GM18868 (cell line): ENCODE measurements around the gene TCAIM.
A peak's percentile ranks its signal among the peaks of the same experiment; 100 is the strongest.

Experiments used
- ATAC-seq: cut with Tn5 transposase; IDR thresholded peaks from one replicate; pipeline ENCODE4 v1.9.1; 2021; ENCODE audit warnings: mild to moderate bottlenecking, moderate library complexity; ENCODE audit not compliant: unreplicated experiment

Gene TCAIM, protein sequence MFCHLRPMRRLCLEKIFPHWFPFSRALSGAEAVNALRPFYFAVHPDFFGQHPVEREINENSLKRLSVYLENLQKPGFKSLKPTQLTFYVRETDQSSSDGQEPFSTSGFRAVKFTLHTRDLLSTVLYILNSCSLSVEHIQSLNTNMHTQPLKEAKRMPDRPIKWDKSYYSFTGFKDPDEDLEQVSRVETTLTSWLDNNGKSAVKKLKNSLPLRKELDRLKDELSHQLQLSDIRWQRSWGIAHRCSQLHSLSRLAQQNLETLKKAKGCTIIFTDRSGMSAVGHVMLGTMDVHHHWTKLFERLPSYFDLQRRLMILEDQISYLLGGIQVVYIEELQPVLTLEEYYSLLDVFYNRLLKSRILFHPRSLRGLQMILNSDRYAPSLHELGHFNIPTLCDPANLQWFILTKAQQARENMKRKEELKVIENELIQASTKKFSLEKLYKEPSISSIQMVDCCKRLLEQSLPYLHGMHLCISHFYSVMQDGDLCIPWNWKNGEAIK

DNA sequence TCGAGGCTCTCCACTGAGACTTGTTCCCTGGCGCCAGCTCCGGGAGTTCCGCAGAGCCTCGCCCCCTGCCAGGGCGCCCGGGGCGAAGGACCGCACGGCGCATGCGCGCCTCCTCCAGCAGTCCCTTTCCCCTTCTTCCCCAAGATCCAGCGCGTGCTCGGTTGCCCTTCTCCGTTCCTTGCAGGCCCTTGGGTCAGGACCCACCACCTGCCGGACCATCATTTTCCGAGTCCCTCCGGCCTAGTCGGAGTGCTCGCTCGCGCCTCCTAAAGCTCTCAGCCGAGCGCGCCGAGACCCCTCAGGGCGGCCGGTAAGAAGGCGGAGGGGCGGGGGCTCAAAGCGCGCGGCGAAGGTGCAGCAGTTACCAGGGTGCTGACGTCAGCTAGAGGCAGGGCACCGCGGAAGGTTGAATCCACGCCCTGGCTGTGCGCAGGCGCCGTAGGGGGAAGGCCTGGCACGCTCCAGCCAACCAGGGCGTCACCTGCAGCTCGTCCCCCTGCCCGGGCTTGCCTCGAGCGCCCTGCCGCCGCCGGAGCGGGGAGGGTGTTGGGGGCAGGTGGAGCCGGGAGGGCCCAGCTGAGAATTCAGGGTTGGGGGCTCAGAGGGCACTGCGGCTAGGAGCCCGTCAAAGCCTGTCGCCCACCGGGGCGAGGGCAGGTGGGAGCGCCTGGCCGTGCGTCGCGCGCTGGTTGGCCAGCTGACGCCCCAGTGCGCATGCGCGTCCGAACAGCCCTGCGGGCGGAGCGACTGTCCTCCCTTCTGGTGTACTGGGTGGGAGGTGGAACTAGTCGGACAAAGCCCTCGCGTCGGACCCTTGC is at the start of gene TCAIM:
TCAIM (plus strand) TSS at position 757 of the 818 bp plus-strand sequence. CDS start 16,017 bp downstream, outside the sequence.
- peak; percentile 91 for ATAC-seq

DNA sequence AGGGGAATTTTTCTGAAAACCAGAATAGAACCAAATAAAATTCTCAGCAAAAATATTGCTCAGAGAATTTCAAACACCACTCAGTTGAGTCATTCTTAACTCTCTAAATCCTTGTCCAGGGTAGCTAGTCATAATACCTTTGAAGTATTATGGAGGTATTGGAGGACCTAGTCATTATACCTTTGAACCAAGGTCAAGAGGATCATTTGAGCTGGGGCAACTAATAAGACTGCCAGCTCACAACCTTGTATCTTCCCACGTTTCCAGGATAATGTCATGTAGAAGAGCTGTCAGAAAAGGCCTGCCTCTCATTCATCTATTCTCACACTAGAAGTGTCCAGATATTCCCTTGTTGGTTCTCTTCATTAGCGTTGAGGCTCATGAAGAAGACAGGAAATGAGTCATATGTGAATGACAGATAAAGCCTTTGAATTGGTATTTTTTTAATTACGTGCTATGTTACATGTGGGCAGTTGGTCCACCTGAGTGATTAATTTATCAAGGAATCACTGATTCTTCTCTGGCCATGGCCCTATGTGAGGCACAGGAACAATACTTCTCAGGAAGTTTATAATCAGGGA is 48.6 kb upstream of the TCAIM start:
- no peak for ATAC-seq

DNA sequence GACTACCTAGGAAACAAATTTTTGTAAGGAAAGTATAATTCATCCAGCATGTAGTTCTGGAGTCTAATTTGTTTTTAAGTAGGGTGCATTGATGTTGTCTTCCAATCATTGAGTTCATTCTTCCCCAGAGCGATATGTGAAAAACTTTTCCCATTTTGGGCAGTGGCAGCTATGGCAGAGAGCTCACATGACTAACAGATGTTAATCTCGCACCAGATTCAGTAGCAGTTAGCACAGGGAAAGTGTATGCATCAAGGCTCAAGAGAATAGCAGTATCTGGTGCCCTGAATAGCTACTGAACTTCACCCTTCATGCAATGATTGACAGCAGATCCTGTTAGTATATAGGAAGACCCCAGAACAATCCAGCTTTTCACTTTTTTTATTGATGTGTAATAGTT is 46.3 kb upstream of the TCAIM start:
- ATAC-seq: no peak

DNA sequence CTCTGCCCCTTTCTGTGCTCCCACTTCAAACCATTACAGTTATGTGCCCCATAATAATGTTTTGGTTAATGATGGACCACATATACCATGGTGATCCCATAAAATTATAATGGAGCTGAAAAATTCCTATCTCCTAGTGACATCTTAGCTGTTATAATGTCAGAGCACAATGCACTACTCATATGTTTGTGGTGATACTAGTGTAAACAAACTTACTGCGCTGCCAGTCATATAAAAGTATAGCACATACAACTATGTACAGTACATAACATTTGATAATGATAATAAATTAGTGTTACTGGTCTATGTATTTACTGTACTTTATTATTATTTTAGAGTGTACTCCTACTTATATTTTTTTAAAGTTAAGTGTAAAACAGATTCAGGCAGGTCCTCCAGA is 45.6 kb upstream of the TCAIM start:
- ATAC-seq: no peak

DNA sequence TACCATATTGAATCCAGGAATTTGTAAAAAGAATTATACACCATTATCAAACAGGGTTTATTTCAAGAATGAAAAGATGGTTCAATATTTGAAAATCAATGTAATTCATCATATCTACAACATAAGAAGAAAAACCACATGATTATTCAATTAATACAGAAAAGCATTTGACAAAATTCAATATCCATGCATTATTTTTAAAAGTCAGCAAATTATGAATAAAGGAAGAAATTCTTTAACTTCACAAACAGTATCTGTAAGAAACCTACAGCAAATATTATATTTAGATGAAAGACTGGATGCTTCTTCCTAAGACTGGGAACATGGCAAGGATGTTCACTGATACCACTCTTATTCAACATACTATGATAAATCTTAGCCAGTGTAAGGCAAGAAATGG is 41.3 kb upstream of the TCAIM start:
- no peak for ATAC-seq

DNA sequence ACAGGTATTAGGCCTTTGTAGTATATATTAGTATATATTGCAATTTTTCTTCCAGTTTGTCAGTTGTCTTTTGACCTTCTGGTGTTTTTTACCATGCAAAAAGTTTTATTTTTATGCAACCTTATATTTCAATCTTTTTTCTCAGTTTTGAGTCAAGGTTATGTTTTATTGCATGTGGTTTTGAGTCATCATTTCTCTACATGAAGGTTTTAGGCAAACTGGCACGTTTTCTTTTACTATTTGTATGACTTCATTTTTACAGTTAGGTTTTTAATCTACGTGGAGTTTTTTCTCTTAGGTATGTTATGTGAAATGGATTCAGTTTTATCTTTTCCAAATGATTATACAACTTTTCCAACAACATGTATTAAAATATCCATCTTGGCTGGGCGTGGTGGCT is 36.8 kb upstream of the TCAIM start:
- no peak for ATAC-seq

DNA sequence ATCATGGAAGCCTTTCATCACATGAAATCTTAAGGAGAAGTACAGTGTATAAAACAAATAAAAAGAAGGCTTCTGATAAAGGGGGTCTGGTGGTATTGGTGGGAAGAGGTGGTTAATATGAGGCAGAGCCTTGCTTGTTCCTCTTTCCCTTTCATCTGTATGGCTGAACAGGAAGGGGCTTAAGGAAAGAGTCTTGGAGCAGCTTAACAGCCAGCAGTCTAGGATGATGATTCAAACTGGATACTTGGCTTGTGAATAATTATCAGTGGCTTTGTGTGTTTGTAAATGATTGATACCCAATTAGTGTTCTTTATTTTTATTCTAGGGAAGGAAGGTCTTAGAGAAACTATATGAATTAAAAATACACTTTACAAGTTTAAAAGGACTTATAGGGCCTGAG is 29.1 kb upstream of the TCAIM start:
- no peak for ATAC-seq

DNA sequence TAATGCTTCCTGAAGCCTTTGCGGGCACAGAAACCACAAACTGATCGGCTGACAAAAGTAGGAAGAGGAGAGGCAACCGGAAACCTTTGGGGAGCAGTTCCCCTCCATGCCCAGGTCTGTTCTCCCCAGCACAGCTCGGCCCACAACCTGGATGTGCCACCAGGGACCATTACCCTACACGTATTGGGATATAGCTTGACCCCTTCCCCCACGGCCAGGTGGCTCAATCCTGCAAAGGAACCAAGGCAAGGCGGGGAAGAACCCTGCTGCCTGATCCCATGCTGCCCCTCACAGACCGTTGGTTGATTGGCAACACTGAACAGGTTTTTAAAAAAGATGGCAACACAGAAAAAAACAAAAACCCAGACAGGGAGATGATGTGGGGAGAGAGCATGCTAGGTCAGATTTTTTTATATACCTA is 19.7 kb upstream of the TCAIM start:
- ATAC-seq: no peak

DNA sequence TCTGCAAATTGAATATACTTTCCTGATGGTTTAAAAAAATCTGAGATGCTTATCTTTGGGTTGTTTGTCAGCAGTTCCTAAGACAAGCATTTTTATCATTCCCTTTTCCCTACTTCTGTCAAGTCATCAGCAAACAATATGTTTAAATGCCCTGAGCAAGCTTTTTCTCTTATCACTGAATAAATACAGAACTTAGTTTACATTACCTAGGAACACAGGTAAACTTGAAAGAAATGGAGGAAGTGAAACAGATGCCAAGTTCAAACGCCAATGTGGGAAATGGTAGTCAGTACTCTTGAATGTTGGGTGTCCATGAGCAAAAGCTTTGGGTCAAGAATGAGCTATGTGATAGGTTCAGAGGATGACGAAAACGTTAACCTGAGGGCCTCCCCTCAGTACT is 17.2 kb upstream of the TCAIM start:
- ATAC-seq: no peak

DNA sequence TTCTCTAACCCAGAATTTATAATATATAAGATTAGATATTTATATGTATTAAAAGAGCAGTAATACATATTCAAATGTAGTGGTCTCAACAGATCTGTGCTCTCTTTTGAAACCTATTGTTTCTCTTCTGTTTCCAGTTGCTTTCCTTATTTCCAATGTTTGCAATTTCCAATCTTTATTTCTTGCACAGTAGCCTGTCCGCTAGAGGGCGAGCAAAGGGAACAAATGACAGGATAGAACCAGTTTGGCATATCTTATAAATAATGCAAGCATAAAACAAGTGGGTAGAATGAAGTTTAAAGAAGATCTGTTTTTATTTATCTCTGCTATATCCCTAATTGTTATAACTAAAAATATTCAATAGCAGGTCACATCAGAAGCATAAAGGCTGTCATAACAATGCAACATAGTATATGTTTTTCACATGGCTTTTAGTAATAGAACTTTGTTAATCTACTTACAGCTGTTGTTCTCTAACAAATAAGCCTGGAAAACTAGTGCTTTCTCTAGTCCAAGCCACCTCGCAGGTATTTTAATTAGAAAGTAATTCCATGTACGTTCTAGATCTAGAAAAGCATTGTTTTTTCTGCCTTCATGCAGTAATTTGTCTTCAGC is 15.1 kb upstream of the TCAIM start:
- no peak for ATAC-seq

DNA sequence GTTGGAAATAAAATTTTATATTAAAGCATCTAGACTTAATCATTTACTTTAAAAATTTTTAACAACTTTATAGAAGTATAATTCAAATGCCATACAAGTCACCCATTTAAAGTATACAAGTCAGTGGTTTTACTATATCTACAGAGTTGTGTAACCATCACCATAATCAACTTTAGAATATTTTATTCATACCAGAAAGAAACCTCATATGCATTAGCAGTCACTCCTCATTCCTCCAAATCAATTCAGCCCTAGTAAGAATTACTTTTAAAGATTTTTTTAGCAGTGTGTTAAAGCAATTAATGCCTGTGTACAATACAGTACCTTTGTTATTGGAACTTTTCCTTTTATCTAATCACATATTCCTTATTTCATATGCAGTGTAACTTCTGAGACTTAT is 14.0 kb upstream of the TCAIM start:
- no peak for ATAC-seq

DNA sequence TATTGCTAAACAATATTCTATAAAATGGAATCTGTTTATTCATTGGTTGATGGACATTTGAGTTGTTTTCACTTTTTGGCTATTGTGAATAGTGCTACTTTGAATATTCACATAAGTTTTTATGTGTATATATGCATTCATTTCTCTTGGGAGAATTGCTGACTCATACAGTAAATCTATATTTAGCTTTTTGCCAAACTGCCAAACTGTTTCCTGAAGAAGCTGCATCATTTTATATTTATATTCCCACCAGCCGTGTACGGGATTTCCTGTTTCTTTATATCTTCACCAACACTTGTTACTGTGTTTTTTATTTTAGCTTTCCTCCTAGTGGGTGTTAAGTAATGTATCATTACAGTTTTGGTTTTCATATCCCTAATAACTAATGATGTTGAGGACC is 12.5 kb upstream of the TCAIM start:
- ATAC-seq: no peak

DNA sequence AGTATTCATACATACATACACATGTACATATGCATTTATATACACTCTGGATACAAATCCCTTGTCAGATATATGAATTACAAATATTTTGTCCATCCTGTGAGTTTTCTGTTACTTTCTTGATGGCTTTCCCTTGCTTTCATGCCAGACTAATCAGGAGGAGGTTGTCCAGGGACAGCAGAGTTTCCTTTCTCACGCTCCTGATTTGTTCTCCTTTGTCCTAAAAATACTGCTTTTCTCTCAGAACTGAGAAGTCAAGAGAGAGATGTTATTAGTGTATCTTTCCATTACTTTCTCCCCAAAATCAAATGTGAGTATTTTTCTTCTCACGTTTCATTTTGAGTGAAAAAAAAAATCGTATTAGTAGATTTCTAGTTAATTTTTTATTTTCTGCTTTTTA is 12.1 kb upstream of the TCAIM start:
- ATAC-seq: no peak

DNA sequence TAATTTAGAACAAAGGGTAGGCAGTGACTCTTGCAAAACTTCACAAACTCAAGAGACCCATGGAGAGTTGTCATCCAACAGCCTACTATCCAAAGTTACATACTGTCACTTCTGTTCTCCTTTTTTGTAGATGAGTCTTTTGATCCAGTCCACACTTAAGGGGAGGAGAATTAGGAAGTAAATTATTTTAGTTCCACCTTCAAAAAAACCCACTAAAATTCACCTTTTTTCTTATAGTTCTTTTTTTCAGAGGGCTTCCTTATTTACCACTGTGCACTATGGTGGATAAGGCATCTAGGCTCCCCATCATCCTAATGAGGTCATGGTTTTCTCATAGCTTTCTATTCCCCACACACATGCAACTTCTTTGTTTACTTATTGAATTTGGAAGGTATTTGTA is 8.6 kb upstream of the TCAIM start:
- no peak for ATAC-seq

DNA sequence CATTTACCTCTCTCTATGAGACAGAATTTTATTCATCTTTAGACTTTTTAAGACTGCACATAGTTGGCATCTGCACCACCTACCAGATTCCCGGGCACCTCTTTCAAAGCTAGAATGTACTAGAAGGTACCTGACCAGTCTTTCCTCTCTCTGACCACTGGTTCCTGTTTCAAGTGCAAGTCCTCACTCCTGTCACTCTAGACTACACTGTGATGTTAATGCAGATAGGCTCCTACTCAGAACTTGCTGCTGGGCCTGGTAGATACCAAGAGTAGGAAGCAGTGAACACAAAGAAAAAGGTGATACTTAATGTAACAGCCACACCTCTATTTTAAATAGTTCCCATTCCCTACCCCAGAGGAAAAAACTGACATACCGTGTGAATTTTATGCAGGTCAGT is 8.1 kb upstream of the TCAIM start:
- no peak for ATAC-seq

DNA sequence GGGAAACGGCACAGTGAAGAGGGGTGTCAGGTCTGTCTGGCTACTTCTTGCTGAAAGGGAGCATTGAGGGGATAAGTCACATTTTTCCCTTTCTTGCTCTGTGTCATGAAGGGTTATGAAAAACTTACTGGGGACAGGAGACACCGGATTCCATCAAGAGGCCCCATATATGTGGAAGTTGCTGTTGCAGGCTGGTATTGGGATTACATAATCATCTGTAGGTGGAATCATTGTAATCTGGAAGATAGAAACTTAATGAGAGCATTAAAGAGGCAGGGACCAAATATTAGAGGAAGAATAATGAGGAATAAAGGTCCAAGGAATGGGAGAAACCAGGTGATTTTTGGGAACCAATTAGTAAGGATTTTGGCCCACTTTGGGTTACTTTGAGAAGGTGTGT is 4.2 kb upstream of the TCAIM start:
- no peak for ATAC-seq

DNA sequence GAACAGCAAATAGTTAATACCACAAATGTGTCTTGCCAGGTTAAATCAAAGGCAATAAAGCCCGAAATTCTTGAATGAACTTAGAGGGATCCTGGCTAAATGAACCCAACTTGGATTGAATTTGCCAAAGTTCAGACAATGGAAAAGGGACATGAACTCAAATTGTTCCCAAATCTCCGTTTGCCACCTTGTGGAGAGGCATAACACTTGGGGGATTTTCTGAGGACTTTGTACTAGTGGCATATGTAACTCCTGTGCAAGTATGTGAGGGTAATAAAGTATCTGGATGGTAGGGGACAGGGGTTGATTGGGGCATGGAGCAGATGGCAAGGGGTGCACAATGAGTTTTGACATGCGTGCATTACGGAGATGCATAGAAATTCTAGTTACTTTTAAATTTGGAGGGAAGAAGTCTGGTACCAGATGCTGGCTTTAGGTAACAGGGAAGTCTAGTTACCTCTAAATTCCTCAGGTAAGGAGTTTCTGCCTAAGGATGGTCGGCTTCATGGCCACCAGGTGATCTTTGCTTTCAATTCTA is 1.2 kb upstream of the TCAIM start:
- no peak for ATAC-seq

DNA sequence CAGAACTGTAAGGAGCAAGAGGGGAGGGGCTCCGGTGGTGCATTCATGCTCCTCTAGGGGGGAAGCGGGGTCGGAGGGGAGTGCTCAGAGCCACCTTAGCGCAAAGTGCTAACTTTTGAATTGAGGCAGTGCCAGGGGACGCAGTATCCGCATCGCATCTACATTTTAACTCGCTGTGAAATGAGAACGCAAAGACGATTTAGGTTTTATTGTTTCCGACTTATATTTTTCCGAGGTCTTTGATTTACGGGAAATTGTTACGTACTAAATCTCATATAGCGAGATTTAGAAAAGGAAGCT is 212 bp downstream of the TCAIM start:
- no peak for ATAC-seq

DNA sequence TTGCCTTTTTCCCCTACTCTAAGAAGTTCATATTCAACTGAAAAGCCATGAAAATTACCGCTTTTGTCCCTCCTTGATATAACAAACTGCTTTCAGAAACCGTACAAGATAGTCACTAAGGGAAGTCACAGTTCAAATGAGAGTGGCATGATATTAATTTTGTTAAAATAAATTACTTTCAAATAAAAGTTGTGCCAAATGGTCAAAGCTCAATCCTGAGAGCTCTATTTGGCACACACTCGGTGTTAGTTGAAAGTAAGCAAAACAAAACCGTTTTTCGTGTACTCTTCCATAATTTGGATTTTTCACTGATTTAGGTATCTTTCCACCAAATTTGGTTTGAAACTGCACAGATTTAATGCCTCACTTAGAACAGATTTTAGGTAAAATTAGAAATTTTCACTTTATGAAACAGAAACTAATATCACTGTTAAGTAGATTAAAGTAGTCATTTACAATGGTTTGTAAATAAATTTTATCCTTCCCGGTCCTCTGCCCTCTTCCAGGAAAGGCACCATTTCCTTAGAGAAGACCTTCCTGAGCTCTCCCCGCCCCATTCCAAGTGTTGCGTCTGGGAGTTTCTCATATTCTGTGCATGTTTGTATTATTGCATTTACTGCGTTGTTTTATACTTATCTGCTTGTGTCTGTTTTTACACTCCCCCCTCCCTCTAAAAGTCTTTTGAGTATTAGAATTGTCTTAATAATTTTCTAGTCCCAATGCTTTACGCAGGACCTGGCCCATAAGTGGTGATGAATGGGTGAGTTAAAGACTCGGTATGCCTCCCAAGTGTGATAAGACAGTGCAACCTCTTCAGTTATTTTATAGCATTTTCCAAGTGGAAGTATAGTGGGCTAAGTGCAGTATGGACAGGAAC is 853 bp downstream of the TCAIM start:
- ATAC-seq: no peak

DNA sequence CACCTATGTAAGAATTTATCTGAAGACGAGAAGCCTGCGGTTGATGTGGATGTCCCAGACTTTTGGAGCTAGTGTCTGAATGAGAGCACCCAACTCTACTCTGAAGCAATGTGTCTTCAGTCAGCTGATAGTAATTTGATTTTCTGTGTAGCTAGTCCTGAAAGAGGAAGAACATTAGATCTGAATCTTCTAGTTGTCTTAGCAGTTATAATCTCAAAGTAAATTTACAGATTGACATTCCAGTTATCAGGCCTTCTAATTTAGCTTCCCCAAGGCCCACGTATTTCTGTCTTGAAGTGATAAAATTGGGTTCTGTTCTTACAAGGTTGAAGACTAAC is 1.5 kb downstream of the TCAIM start:
- ATAC-seq: no peak
